DMS53 treated with DMSO at 0.1 percent for 48 hours (cell line): ENCODE measurements around the gene RTN4IP1.
A peak's percentile ranks its signal among the peaks of the same experiment; 100 is the strongest.

Source experiments
- DNase-seq: peaks from one replicate; lab custom pipeline; 2025; ENCODE audit not compliant: unreplicated experiment; lab: John Stamatoyannopoulos, UW

Gene RTN4IP1, protein sequence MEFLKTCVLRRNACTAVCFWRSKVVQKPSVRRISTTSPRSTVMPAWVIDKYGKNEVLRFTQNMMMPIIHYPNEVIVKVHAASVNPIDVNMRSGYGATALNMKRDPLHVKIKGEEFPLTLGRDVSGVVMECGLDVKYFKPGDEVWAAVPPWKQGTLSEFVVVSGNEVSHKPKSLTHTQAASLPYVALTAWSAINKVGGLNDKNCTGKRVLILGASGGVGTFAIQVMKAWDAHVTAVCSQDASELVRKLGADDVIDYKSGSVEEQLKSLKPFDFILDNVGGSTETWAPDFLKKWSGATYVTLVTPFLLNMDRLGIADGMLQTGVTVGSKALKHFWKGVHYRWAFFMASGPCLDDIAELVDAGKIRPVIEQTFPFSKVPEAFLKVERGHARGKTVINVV

DNA sequence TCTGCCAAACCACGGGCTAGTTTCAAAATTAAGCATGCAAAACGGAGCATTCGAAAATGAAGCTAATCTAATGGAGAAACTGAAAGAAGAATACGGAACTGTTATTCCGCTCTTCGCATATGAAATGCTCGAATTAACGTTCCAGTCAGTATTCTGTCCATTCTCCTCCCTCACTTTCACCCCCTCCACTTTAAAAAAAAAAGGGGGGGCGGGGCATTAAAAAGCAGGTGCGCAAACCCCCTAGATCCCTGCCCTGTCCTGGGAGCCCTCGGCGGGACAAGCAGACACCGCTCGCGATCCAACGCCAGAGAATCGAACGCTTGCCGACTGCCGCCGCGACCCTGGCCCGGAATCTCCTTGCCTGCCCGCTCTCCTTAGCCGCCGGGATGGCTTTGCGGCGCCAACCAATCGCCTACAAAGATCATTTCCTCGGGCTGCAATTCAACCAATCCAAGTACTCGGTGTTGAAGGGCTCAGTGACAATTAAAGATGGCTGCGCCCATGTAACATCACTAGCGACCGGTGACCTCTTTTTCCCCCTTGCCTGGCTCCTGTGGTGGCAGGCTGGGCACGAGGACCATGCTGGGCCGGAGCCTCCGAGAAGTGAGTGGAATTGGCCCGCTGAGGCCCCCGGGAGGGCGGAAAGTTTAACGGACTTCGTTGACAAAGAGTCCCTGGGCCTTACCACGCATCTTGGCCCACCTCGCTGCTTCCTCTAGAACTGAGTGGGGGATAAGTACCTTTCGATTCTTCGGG, at the start of gene RTN4IP1, which contains the start of gene QRSL1:
Gene RTN4IP1 (minus strand): TSS at position 396 of the 756 bp plus-strand sequence. CDS start 477 bp downstream, outside the sequence.
Gene QRSL1 (plus strand): TSS at position 476 of the 756 bp plus-strand sequence. CDS start 104 bp downstream, at position 580.
- peak; percentile 83 for DNase-seq

DNA sequence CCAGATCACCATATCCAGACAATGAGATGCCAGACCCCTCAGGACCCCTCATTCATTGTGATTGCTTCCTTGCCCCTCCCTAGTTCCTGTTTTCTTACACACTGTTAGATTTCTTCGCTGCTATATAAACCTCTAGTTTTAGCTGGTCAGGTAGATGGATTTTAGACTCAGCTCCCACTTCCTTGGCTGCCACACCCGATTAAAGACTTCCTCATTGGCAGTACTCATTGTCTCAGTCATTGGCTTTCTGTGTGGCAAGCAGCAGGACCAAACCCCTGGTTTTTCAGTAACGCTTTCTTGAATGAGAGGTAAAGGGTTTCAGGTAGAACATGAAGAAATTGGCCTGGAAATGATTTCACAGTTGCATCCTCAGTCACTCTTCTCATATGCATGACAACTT, 48.0 kb upstream of the RTN4IP1 start:
- DNase-seq = no peak

DNA sequence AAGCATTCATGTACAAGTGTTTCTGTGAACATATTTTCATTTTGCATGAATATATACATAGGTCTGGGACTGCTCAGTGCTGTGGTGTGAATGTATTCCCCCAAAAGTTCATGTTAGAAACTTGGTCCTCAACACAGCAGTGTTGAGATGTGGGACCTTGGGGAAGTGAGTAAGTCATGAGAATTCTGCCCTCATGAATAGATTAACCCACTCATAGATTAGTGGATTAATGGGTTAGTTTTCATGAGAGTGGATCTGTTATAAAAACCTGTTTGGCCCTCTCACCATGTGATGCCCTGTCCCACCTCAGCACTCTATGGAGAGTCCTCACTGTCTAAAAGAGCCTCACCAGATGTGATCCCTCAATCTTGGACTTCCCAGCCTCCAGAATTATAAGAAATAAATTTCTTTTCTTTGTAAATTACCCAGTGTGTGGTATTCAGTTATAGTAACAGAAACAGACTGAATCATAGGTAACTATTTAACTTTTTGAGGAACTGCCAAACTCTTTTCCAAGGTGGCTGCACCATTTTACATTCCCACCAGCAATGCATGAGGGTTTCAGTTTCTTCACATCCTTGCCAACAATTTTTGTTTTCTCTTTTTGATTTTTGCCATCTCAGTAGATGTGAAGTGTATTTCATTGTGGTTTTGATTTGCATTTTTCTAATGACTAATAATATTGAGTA, 45.4 kb upstream of the RTN4IP1 start:
- no peak for DNase-seq

DNA sequence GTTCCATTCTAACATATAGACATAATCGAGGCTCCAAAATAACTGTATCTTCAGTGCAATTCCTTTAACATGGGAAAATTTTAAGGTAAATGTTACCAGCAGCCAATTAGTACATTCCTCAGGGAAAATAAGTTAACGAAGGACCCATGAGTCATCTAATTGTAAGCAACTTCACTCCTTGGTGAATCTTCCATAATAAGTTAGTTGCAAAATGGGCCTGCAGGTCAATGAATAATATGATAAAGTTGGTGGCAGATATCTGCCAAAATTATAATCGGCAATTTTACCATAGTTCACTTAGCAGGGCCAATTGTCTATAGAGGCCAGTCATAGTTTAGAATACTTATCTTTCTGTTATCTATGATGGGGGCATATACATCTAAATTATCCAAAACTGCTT, 42.4 kb upstream of the RTN4IP1 start:
- DNase-seq = no peak

DNA sequence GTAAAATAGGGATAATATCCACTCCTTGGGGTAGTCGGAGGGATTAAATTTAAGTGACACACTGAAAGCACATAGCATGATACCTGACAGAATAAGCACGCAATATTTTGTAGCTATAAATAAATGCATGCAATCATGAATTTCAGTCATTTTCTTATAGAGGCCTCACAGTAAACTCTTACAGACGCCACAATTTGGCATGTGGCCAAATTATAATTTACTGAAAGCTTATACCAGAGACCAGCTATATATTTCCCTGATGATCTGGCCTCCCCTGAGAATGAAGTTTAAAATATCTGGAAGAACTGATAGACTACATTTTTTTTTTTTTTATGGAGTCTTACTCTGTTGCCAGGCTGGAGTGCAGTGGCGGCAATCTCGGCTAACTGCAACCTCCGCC, 40.9 kb upstream of the RTN4IP1 start:
- no peak for DNase-seq

DNA sequence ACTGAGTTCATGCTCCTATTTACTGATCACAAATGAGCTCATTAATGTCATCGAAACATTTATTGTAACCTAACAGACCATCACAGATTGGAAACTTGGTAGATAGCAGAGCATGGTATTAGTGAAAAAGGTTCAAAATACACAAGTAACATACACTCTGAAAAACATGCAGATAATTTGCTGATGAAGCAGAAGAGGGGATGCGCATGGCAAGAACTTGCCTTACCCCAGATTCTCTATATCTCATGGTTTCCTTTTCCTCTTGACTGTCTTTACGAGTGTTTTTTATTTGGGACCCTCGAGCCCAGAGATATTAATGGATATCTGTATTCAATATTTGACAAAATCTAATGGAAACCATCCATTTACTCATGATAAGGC, 37.7 kb upstream of the RTN4IP1 start:
- no peak for DNase-seq

DNA sequence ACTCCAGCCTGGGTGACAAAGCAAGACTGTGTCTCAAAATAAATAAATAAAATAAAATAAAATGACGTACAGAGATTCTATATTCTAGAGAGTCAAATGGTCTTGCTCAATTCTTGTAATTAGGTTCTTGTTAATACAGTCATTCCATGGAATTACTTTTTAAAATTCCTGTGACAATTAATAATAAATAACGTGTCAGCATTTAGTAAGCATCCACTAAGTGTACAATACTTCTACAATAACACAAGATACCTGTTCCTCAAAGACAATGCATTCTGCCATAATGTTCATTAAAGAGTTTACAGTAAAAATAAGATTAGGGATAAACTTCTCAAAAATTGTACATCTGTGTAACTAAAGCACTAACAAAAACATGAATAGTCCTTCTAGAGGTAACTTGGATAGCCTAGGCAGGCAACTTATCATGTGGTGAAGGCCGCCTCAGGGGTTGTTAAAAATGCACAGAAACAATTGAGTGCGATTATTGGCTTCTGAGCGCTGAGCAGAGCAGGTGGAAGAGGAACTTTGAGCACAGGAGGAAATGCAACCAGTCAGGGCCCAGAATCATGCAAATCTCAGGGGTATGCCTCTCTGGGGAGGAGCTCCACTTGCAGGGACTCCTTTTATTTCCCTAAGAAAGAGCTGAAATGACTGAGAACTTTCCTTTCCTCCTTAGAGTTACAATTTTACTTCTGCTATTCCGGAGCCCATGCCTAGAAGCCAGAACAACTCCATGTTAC, 37.2 kb upstream of the RTN4IP1 start:
- DNase-seq = no peak

DNA sequence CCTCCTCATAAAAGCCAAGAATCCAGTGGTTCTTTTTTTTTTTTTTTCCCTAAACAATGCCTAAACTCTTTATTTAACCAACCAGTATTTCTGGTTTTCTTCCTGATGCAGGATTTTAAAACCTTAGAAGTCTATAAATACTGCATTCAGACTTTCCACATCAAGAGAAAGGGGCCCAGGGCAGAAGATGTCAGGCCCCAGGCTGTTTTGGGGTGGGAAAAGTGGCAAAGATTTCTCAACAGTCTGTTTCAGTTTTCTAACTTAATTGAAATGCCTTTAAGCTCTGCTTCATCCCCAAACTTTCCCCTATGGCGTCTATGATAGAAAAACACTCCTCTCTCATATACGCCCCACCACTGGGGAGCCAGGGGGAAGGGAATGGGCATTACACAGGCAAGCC, 33.2 kb upstream of the RTN4IP1 start:
- DNase-seq = no peak

DNA sequence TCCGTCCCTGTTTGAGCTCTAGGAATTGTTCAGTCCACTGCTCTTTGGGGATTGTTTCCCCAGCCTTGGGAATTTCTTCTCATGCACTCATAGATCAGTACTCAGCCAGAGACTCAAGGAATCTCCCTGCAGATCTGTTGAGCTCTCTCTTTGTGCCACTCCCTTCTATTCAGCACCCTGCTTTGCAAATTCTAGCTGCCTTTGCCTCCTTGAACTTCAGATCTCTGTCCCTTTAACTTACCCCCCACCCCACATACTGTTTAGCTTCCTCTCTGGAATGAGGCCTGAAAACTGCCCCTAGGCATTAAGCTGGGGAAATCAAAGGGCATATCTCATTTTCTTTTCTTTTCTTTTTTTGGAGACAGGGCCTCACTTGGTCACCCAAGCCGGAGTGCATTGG, 30.6 kb upstream of the RTN4IP1 start:
- DNase-seq = no peak

DNA sequence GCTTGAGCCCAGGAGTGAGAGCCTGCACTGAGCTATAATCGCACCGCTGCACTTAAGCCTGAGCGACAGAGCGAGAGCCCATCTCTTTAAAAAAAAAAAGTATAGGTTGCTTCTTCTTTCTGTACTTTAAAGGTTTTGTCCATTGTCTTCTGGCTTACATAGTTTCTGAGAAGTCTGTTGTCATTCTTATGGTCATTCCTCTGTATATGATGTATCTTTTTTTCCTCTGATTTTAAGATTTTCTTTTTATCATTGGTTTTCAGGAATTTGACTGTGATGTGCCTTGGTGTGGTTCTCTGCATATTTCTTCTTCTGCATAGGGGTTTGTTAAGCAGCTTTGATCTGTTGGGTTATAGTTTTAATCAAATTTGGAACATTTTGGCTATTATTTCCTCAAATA, 29.2 kb upstream of the RTN4IP1 start:
- DNase-seq = no peak

DNA sequence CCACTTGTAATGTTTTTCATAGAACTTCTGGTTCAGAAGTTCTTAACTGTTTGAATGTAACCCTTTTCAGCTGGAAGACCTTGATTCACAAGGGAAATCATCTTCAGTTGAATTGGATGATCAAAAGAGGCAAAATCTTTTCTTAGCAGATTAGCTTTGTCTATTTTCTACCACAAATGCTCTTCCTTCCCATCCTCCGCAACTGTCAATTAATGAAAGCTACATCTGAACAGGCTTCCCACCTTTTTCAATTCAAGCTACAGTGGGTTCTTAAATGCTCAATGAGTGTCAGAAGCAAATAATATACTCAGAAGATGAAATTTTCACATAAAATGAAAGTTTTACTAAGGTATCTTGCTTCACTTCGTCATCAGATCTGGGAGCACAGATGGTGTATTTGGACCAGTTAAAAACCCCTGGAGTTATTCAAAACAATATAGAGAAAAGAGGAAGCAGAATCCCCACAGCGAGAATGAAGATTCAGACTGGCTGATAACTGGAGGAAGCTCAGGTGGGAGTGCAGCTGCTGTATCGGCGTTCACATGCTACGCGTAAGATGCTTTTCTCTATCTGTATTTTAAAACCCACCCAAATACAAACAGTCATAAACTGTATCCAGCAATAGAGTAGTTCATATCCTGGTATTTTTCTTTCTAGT, 19.5 kb upstream of the RTN4IP1 start:
- no peak for DNase-seq

DNA sequence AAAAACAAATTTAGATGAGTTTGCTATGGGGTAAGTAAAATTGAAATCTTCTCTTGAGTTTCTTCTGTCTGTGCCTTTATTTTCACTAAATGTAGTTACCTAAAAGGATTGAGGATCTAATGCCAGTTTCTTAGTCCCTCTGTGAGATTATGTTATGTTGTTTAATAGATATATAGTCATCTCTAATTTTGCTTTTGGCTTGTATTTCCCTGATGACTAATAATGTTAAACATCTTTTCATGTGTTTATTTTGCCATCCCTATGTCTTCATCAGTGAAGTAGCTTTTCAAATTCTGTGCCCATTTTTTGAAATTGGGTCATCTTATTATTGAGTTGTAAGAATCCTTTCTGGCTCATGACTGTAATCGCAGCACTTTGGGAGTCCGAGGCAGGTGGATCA, 13.8 kb upstream of the RTN4IP1 start:
- DNase-seq = no peak

DNA sequence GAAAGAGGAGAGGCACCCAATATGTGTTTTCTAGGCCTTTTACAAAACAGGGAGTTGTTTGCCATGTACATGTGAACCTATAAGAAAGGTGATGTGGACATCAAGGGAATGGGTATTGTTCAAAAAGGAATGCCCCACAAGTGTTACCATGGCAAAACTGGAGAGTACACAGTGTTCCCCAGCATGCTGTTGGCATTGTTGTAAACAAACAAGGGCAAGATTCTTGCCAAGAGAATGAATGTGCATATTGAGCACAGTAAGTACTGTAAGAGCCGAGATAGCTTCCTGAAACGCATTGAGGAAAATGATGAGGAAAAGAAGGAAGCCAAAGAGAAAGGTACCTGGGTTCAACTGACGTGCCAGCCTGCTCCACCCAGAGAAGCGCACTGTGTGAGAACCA, 13.2 kb upstream of the RTN4IP1 start:
- no peak for DNase-seq

DNA sequence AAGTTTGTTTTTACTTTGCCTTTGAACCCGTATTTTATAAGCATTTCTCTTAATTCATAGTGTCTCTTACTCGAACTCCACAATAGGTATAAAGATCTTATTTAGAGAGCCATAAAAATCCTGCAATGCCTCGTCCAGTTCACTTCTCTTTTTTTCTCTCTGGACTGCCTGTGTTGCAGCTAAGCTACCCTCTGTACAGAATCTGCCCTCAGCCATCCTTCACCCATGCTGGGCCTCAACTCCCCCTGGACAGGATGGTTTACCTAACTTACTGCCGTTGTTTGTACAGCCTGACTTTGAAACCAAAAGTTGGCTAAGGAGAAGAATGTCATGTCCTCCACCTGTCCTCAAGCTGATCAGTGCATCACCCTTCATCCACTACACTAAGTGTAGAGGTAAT, 10.5 kb upstream of the RTN4IP1 start:
- DNase-seq = no peak

DNA sequence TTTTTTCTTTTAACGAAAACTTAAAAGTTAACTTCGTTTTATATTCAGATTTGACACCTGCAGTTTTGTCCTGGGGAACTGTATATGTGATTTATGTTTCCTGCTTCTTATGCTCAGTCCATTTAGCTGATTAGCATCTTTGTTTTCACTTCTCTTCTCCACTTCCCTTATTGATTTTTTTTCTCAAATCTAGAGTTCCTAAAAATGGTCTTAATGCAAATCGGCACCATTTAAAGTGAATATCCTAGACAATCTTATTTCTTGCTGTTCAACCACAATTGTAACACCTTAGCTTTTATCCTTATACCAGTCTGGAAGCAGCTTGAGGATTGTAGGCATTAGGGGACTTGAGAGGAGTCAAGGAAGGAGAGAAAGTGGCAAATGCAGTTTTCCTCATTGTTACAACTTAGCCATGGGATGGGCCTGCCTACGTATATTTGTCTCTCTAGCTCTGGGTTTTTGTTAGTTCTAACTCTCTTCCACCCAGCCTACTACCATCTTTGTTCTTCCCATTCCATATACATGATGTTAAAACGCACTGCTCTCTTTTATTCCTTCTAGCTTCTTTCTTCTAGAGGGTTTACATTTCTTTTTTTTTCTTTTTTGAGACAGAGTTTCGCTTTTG, 8.5 kb upstream of the RTN4IP1 start:
- no peak for DNase-seq

DNA sequence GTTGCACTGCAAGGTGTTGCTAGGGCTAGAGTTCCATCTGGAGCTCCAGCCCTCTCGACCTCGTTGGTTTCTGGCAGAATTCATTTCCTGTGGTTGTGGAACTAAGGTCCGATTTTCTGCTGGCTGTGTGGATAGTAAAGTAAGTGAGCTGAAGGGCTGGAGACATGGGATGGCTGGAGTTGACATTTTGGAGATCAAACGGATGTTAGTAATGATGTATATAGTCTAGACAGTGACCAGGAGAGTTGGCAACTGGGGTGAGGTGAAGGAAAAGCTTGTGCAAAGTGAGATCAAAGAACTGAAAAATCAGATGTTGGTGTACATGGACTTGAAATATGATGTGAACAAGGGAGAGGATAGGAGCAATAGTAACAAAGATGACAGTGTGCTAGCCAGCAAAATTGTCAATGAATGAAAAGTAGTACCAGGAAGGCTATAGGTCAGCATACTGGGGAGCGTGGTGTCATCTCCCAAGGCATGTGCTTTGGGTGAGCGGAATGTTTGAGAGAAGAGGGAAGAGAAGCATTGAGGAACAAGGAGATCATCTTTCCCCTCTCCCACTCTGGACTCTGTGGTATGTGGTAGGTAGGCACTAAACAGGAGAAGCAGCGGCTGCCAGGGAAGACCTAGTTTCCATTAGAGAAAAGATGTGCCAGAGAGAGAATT, 7.9 kb upstream of the RTN4IP1 start:
- DNase-seq = no peak

DNA sequence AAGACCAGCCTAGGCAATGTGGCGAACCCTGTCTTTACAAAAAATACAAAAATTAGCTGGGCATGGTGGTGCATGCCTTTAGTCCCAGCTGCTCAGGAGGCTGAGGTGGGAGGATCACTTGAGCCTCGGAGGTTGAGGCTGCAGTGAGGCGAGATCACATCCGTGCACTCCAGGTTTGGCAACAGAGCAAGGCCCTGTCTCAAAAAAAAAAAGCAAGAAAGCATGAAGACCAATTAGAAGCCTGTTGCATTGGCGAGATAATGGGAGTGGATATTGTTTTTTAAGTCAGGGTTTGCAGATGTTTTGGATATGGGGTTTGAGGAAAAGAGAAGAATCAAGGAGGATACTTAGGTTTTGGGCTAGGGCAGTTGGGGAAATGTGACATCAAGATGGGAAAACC, 5.3 kb upstream of the RTN4IP1 start:
- DNase-seq = no peak

DNA sequence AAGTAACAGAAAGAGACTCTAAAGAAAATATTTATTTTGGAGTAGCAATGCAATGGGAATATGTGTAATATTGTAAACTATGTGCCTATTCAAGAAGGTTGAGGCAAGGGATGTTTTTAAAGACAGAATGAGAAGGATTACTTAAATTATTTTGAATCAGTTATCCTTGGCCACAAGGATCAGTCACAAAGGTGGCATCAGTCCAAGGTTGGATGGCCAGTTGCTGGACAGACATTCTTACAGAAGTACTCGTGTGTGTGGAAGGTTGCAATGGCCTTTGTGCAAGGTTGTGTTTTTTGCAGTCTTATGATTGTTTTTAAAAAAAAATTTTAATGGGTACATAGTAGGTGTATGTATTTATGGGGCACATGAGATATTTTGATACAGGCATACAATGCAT, 2.0 kb upstream of the RTN4IP1 start:
- no peak for DNase-seq

DNA sequence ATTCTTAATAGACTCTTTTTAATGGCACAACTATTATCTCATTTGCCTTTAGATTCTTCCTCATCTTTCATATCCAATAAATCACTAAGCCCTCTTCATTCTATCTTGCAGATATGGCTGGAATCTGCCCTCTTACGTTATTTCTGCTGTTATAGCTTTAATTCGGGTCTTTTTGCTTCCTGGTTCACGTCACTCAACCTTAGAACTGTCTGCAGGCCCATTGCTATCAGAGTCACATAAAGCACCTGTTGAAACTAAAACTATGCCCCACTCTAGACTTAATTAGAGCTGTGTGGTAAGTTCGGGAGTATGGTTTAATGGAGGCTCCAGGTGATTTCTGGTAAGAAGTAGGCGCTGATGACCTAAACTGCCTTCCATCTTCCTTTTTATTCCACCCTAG, 1.1 kb upstream of the RTN4IP1 start:
- no peak for DNase-seq

DNA sequence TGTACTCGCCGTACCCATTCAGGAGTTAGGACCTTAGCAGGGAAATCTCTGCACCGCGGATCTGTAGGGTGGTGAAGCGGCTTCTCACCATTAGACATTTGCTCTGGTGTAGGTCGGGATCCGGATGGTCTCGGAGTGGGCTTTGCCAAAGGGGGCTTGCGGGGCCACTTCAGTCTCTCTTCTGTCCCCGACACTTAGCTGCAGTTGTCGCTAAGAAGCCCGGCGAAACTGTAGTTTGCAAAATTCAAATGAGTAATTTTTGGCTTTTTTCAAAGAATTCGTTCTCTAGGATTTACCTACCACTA, 513 bp upstream of the RTN4IP1 start:
- no peak for DNase-seq
